Measurements from ENCODE around the gene FBLIM1.
A peak's percentile ranks its signal among the peaks of the same experiment; 100 is the strongest.

Gene FBLIM1

GRCh38 chr1:15833069-15833679, 74.6 kb downstream of the FBLIM1 start:
- TF ChIP-seq MAX (IDR thresholded peaks at IDR 0.05; ENCODE audit: low read depth, low read length) = peak; percentile 23; the same call in 1 of the 2 replicates
- TF ChIP-seq MYC (IDR thresholded peaks at IDR 0.05; ENCODE audit: low read depth, low read length) = 0 out of 2 replicates have a peak, but pooled peaks have one; percentile 15
- TF ChIP-seq POLR2A (IDR thresholded peaks at IDR 0.05; ENCODE audit: extremely low read depth, insufficient read length) = peak; percentile 29
- TF ChIP-seq CTCF (IDR thresholded peaks at IDR 0.05; ENCODE audit: low read depth, low read length) = no peak
- DNase-seq (ENCODE audit: low read depth) = peak; percentile 89
- H3K4me3 ChIP-seq (ENCODE audit: low read depth, low read length) = peak overlapping the region; percentile 90

GRCh38 chr1:15833842-15834405, 75.3 kb downstream of the FBLIM1 start:
- TF ChIP-seq POLR2A (IDR thresholded peaks at IDR 0.05; ENCODE audit: extremely low read depth, insufficient read length) = no peak
- no peak for TF ChIP-seq MAX (IDR thresholded peaks at IDR 0.05; ENCODE audit: low read depth, low read length)
- no peak for TF ChIP-seq MYC (IDR thresholded peaks at IDR 0.05; ENCODE audit: low read depth, low read length)
- TF ChIP-seq CTCF (IDR thresholded peaks at IDR 0.05; ENCODE audit: low read depth, low read length) = no peak
- peak overlapping the region; percentile 90 for H3K4me3 ChIP-seq (ENCODE audit: low read depth, low read length)
- no peak for DNase-seq (ENCODE audit: low read depth)

- DNase-seq (ENCODE audit: low read depth) = peak; percentile 95
- TF ChIP-seq POLR2A (IDR thresholded peaks at IDR 0.05; ENCODE audit: extremely low read depth, insufficient read length) = peak; percentile 65
- no peak for TF ChIP-seq CTCF (IDR thresholded peaks at IDR 0.05; ENCODE audit: low read depth, low read length)
- TF ChIP-seq MAX (IDR thresholded peaks at IDR 0.05; ENCODE audit: low read depth, low read length) = peak; percentile 58
- TF ChIP-seq MYC (IDR thresholded peaks at IDR 0.05; ENCODE audit: low read depth, low read length) = peak; percentile 81
- peak overlapping the region; percentile 90 for H3K4me3 ChIP-seq (ENCODE audit: low read depth, low read length)
These were observed 76.0 kb downstream of the FBLIM1 start for GRCh38 chr1:15834406-15835204.

- DNase-seq (ENCODE audit: low read depth) = no peak
- TF ChIP-seq MYC (IDR thresholded peaks at IDR 0.05; ENCODE audit: low read depth, low read length) = no peak
- no peak for TF ChIP-seq MAX (IDR thresholded peaks at IDR 0.05; ENCODE audit: low read depth, low read length)
- TF ChIP-seq CTCF (IDR thresholded peaks at IDR 0.05; ENCODE audit: low read depth, low read length) = no peak
- no peak for TF ChIP-seq POLR2A (IDR thresholded peaks at IDR 0.05; ENCODE audit: extremely low read depth, insufficient read length)
- peak overlapping the region; percentile 82 for H3K4me3 ChIP-seq (ENCODE audit: low read depth, low read length)
These were observed 76.7 kb downstream of the FBLIM1 start for GRCh38 chr1:15835205-15835740.

- TF ChIP-seq CTCF (IDR thresholded peaks at IDR 0.05; ENCODE audit: low read depth, low read length) = no peak
- peak; percentile 74 for TF ChIP-seq POLR2A (IDR thresholded peaks at IDR 0.05; ENCODE audit: extremely low read depth, insufficient read length)
- TF ChIP-seq MYC (IDR thresholded peaks at IDR 0.05; ENCODE audit: low read depth, low read length) = 0 out of 2 replicates have a peak, but pooled peaks have one; percentile 32
- TF ChIP-seq MAX (IDR thresholded peaks at IDR 0.05; ENCODE audit: low read depth, low read length) = peak; percentile 38; the same call in 1 of the 2 replicates
- peak overlapping the region; percentile 82 for H3K4me3 ChIP-seq (ENCODE audit: low read depth, low read length)
- peak; percentile 99 for DNase-seq (ENCODE audit: low read depth)
These were observed 77.3 kb downstream of the FBLIM1 start for GRCh38 chr1:15835741-15836510.
